GM19043 (cell line): ENCODE data around the gene NBEA.

Experiments used
- ATAC-seq: cut with Tn5 transposase; IDR thresholded peaks from one replicate; pipeline ENCODE4 v1.9.1; 2021; ENCODE audit warnings: low read depth; ENCODE audit not compliant: unreplicated experiment

The NBEA gene

GRCh38 chr13:35554972-35555623 is 613.0 kb downstream of the NBEA start:
- no peak for ATAC-seq

GRCh38 chr13:35557475-35557874 is 615.4 kb downstream of the NBEA start:
- no peak for ATAC-seq

- no peak for ATAC-seq
Observed at GRCh38 chr13:35561540-35561939, 619.5 kb downstream of the NBEA start.

GRCh38 chr13:35565273-35565672 is 623.2 kb downstream of the NBEA start:
- no peak for ATAC-seq

- ATAC-seq: no peak
Observed at GRCh38 chr13:35566340-35566739, 624.3 kb downstream of the NBEA start.

GRCh38 chr13:35567406-35567980 is 625.4 kb downstream of the NBEA start:
- no peak for ATAC-seq

GRCh38 chr13:35573639-35574038 is 631.6 kb downstream of the NBEA start:
- ATAC-seq: no peak

GRCh38 chr13:35592457-35592856 is 650.4 kb downstream of the NBEA start:
- ATAC-seq: no peak

GRCh38 chr13:35593651-35594050 is 651.6 kb downstream of the NBEA start:
- ATAC-seq: no peak

GRCh38 chr13:35594096-35594495 is 652.0 kb downstream of the NBEA start:
- no peak for ATAC-seq

GRCh38 chr13:35595181-35595580 is 653.1 kb downstream of the NBEA start:
- no peak for ATAC-seq

GRCh38 chr13:35596321-35597030 is 654.4 kb downstream of the NBEA start:
- ATAC-seq: no peak

GRCh38 chr13:35597451-35597850 is 655.4 kb downstream of the NBEA start:
- no peak for ATAC-seq

- no peak for ATAC-seq
Observed at GRCh38 chr13:35598233-35598632, 656.2 kb downstream of the NBEA start.

GRCh38 chr13:35598790-35599369 is 656.8 kb downstream of the NBEA start:
- no peak for ATAC-seq

- no peak for ATAC-seq
Observed at GRCh38 chr13:35599384-35599783, 657.3 kb downstream of the NBEA start.

GRCh38 chr13:35600137-35600536 is 658.1 kb downstream of the NBEA start:
- ATAC-seq: no peak

- no peak for ATAC-seq
Observed at GRCh38 chr13:35603593-35604285, 661.7 kb downstream of the NBEA start.

GRCh38 chr13:35614666-35615065 is 672.6 kb downstream of the NBEA start:
- no peak for ATAC-seq

- no peak for ATAC-seq
Observed at GRCh38 chr13:35617420-35617819, 675.4 kb downstream of the NBEA start.

GRCh38 chr13:35618565-35619083 is 676.6 kb downstream of the NBEA start:
- ATAC-seq: no peak
